SKM-1 (cell line): ENCODE data around the gene RNU2-1.
"Not testable (repeated sequence)": the region's sequence is repeated elsewhere in the genome, so short reads cannot be mapped to it uniquely, and the experiment has no call there.

Source experiments
- DNase-seq: peaks from one replicate; lab custom pipeline; 2025; ENCODE audit not compliant: unreplicated experiment; lab: John Stamatoyannopoulos, UW

RNU2-1 gene

GRCh38 chr17:43233877-43234276 is at the start of gene RNU2-1:
Gene RNU2-1, minus strand, starts transcription at chr17:43233977.
- DNase-seq = not testable (repeated sequence)

DNA sequence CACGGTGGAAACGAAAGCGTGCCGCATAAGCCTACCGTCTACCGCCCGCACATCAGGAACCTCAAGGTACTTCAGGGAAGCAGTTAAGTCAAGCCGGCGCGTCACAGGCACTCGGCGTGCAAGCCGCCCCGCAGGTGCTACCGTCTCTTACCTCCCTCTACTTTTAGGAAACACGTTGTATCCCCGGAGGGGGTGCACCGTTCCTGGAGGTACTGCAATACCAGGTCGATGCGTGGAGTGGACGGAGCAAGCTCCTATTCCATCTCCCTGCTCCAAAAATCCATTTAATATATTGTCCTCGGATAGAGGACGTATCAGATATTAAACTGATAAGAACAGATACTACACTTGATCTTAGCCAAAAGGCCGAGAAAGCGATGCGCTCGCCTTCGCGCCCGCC is 39.1 kb upstream of the RNU2-1 start:
- DNase-seq = not testable (repeated sequence)

DNA sequence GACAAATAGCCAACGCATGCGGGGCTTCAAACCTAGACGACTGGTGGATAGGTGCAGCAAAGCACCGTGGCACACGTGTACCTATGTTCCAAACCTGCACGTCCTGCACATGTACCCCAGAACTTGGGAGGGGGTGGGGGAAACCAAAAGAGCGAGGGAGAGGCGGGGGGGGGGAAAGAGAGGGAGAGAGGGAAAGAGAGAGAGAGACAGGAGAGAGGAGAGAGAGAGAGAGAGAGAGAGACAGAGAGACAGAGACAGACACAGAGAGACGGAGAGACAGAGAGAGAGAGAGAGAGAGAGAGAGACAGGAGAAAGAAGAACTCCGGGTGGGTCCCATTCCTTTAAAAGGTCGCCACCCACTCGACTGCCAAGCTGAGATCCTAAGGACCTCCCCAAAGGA is 38.7 kb upstream of the RNU2-1 start:
- not testable (repeated sequence) for DNase-seq

GRCh38 chr17:43270552-43271504 is 37.1 kb upstream of the RNU2-1 start:
- not testable (repeated sequence) for DNase-seq

GRCh38 chr17:43246456-43246855 is 12.7 kb upstream of the RNU2-1 start:
- not testable (repeated sequence) for DNase-seq

DNA sequence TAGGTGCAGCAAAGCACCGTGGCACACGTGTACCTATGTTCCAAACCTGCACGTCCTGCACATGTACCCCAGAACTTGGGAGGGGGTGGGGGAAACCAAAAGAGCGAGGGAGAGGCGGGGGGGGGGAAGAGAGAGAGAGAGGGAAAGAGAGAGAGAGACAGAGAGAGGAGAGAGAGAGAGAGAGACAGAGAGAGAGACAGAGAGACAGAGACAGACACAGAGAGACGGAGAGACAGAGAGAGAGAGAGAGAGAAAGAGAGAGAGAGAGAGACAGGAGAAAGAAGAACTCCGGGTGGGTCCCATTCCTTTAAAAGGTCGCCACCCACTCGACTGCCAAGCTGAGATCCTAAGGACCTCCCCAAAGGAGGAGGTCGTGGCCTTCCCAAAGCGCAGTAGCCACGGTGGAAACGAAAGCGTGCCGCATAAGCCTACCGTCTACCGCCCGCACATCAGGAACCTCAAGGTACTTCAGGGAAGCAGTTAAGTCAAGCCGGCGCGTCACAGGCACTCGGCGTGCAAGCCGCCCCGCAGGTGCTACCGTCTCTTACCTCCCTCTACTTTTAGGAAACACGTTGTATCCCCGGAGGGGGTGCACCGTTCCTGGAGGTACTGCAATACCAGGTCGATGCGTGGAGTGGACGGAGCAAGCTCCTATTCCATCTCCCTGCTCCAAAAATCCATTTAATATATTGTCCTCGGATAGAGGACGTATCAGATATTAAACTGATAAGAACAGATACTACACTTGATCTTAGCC is 7.0 kb upstream of the RNU2-1 start:
- not testable (repeated sequence) for DNase-seq

- not testable (repeated sequence) for DNase-seq
Observed at GRCh38 chr17:43239597-43239996, 5.8 kb upstream of the RNU2-1 start.

GRCh38 chr17:43233263-43233662 is 514 bp downstream of the RNU2-1 start:
- not testable (repeated sequence) for DNase-seq

- not testable (repeated sequence) for DNase-seq
Observed at GRCh38 chr17:43232021-43232699, 1.6 kb downstream of the RNU2-1 start.

GRCh38 chr17:43231205-43232020 is 2.4 kb downstream of the RNU2-1 start:
- DNase-seq = not testable (repeated sequence)

DNA sequence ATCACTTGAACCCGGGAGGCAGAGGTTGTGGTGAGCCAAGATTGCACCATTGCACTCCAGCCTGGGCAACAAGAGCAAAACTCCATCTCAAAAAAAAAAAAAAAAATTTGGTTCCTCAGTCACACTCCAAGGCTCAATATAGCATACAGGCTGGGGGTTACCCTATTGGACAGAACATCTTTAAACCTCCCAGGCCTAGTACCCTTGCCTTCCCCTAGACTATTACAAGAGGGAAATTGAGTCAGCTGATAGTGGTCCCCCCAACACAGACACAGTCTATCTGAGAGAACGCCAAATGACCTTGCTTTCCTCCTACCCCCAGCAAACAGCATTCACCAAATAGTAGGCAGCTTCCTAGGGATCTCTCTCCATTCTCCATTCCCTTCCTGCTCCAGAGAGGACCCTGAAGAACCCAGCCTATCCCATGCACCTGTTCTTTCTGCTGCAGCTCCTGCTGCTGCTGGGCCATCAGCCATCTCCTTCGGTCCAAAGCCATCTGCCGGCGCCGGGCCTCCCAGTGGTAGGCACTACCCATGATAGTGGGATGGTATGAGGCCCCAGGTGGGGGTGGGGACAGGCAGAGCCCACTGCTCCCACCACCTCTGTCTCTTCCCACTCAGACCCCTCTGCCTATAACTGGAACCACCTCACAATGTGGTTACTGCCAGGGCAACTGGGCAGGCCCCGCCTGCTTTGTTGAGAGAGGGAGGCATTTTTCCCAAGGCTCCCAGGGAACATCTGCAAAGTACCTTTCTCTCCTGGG is 5.6 kb downstream of the RNU2-1 start, which contains the start of gene CCDC200:
Gene CCDC200, minus strand, starts transcription at position 604 of the 763 bp plus-strand sequence. Its CDS starts 69 bp downstream, at position 535.
- DNase-seq = not testable (repeated sequence)

- no peak for DNase-seq
Observed at GRCh38 chr17:43226393-43226792, 7.4 kb downstream of the RNU2-1 start.

GRCh38 chr17:43224146-43224705 is 9.6 kb downstream of the RNU2-1 start:
- DNase-seq = no peak

DNA sequence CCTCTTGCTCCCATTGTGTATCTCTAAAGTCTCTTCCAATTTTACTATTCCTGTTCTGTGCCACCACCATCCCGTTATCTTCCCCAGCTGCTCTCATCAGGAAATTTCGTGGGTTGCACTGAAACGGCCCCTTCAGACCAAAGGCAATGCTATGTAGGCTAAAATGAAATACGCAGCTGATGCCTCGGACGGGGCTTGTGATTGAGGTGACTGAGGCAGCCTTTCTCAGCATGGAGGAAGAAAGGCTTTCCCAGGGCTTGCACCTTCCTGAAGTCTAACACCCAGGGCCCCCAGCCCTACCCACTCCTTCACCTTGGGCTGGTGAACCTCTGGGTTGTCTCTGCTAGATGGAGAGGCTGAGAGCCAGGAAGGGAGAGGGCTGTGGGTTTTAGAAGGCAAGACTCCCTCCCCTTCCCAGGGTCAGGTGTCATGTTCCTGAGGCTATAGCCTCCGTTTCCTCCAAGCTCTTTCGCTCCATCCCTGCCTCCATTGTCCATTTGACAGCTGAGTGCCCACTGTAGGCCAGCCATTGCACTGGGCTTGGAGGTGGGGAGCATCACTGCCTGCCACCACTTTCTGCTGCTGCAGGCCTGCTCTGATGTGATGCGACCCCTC is 13.2 kb downstream of the RNU2-1 start:
- no peak for DNase-seq

DNA sequence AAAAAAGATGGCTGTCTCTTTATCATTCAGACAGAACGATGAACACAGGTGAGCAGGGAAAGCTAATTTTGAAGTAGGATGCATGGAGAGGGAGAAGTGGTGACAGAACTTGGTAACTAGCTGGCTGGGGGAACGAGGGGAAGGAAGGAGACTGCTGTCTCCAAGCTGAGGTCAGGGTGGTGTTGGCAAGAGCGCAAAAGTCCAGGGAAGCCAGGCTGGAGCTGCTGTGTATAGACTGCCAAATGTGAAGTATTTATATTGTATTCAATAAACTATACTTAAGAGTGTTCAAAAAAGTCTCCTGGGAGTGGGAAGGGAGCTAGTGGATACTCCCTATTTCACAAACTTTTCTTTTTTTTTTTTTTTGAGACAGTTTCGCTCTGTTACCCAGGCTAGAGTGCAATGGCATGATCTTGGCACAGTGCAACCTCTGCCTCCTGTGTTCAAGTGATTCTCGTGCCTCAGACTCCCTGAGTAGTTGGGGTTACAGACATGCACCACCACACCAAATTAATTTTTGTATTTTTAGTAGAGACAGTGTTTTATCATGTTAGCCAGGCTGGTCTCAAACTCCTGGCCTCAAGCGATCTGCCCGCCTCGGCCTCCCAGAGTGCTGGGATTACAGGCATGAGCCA is 13.9 kb downstream of the RNU2-1 start:
- DNase-seq = no peak

DNA sequence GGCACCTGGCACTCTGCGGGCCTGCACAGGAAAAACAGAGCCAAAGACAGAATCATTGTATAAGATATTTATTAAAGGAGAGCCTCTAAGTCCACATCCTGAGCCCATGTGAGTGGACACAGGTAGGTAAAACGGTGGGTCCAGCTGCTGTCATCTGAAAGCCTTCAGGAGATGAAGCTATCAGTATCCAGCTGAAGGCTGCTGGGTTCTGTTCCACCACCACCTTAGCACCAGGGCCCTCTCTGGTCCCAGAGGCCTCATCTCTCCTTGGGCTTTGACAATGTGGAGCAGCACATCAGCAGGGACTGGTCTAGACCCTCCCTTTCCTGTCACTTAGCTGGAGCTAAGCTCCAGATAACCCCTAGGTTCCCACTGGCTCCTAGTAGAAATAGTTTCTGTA is 14.8 kb downstream of the RNU2-1 start:
- DNase-seq = no peak

DNA sequence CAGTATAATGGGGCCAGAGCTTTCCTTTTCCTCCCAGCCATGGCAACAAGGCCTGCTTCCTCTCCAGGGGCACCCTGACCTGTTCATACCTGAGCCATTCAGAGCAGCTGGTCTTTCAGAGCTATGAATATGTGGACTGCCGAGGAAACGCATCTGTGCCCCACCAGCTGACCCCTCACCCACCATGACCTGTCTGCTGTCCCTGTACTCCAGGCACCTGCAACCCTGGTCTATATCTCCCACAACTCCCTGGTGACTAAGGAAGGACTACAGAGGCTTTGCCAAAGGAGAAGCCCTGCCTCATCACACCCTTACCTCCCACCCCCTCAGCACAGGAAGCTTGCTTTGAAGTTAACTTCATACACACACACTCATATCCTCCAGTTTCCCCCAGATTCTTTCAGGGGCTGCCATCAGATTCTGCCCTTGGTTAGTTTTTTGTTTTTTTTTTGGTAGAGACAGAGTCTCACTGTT is 16.1 kb downstream of the RNU2-1 start:
- no peak for DNase-seq
